ENCODE data around the gene TBC1D4.

GRCh38 chr13:75513271-75513670, 31.3 kb upstream of the TBC1D4 start:
- TF ChIP-seq EZH2 (IDR thresholded peaks at IDR 0.05): no peak
- no peak for TF ChIP-seq FOXP2 (optimal IDR thresholded peaks at IDR 0.05; ENCODE audit: control extremely low read depth, extremely low read length, insufficient read depth)

All from SK-N-MC (cell line).